Activated T-cell treated with anti-CD3 and anti-CD28 coated beads for 4 hours (primary cell): Measurements from ENCODE around the gene TRPV6.

Source experiments
- DNase-seq: peaks from one replicate; pipeline ENCODE4 v3.0.0-alpha.2; 2020

The TRPV6 gene

DNA sequence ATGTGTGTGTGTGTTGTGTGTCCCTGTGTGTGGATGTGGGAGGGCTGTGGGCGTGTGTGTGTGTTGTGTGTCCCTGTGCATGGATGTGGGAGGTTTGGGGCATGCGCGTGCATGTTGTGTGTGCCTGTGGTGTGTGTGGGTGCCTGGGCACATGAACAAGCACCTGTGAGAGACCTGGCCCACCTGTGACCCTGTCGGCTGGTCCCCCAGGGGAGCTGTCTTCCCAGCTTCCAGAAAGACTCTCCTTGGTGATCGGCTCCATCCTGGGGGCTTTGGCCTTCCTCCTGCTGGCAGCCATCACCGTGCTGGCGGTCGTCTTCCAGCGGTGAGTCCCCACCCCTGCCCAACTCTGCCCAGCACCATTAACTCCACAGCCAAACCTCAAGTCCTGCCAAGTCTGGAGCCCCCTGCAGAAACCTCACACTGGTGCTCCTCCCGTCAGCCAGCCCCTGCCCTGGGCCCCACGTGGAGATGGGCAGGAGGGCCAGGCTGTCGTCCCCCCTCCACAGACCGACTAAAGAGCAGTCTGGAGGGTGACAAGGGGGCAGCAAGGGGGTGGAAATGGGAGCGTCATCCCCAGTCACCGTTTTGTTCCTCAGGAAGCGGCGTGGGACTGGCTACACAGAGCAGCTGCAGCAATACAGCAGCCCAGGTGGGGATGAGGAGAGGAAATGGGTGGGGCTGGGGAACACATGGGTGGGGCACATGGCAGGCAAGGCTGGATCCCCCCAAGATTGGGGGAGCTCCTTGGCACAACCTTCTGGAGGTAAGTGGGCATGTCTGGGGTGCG, 18.0 kb downstream of the TRPV6 start:
- DNase-seq: no peak

DNA sequence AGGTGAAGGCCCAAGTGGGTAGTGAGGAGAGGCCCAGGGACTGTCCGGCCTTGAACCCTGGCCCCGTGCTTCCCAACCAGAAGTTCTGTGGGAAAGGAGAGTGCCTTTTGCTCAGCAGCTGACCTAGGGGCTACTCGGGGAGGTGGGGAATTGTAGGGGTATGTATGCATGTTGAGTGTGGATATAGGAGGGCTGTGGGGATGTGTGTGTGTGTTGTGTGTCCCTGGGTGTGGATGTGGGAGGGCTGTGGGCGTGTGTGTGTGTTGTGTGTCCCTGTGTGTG, 18.5 kb downstream of the TRPV6 start:
- no peak for DNase-seq

DNA sequence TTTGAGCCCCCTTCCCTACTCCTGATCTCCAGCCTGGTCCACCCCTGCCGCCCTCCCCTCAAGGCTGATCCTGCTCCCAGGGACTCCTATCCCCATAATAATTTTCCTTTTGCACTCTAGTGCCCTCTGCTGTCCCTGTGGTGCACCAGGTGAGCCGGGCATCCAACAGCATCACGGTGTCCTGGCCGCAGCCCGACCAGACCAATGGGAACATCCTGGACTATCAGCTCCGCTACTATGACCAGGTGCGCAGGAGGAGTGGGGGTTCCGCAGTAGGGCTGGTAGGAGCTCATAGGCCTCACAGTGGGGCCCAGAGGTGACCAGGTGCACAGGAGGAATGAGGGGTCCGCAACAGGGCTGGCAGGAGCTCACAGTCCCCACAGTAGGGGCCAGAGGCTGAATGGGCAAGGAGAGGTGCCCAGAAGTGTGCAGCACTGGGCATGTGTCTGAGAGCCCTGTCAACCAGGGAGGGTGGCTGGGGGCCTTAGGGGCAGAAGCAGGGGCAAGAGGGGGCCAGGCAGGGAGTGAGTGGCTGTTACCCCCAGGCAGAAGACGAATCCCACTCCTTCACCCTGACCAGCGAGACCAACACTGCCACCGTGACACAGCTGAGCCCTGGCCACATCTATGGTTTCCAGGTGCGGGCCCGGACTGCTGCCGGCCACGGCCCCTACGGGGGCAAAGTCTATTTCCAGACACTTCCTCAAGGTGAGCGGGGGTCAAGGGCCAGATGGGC, 19.0 kb downstream of the TRPV6 start:
- DNase-seq: no peak

DNA sequence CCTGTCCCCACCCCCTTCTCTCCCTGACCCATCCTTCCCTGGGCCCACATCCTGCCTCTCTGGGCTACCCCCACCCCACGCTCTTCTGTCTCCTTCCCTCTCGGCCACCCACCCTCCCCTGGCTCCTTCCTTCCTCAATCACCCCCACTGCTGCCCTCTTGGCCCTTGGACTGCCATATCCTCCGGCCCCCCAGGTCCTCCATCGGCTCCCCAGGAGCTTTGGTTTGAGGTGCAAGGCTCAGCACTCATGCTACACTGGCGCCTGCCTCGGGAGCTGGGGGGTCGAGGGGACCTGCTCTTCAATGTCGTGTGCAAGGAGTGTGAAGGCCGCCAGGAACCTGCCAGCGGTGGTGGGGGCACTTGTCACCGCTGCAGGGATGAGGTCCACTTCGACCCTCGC, 19.8 kb downstream of the TRPV6 start:
- DNase-seq: no peak

DNA sequence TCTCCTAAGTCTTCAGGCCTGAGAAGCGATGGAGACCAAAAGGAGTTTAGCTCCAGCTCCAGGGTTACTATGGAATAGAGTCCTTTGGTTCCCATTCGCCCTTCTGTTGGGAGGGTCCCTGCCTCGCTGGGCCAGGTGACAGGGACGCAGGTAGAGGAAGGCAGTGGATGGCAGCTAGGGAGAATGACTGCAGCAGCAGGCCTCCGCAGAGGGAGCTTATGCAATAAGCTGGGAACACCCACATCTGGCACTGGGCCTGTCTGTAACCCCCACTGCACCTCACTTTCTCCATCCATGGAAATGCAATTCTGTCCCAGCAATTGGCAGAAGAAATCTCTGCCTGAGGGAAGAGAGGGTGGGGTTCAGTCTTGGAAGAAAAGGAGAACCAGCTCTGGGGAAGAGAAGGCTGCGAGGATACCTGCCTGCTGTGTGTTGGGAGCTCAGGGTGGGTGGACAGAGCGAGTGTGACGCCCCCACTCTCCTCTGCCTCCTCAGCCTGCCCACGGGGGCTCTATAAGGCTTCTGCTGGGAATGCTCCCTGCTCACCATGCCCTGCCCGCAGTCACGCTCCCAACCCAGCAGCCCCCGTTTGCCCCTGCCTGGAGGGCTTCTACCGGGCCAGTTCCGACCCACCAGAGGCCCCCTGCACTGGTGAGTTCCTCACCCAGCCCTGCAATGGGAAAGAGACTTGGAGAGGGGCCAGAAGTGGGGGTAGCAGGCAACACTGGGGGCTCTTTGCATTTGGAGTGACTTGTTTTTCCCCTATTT, 20.4 kb downstream of the TRPV6 start:
- DNase-seq: no peak

DNA sequence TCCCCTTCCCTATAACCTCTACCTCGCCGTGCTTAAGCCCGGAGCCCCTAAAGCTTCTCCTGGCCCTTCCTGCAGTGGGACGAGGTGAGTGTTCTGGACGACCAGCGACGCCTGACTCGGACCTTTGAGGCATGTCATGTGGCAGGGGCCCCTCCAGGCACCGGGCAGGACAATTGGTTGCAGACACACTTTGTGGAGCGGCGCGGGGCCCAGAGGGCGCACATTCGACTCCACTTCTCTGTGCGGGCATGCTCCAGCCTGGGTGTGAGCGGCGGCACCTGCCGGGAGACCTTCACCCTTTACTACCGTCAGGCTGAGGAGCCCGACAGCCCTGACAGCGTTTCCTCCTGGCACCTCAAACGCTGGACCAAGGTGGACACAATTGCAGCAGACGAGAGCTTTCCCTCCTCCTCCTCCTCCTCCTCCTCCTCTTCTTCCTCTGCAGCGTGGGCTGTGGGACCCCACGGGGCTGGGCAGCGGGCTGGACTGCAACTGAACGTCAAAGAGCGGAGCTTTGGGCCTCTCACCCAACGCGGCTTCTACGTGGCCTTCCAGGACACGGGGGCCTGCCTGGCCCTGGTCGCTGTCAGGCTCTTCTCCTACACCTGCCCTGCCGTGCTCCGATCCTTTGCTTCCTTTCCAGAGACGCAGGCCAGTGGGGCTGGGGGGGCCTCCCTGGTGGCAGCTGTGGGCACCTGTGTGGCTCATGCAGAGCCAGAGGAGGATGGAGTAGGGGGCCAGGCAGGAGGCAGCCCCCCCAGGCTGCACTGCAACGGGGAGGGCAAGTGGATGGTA, 21.5 kb downstream of the TRPV6 start:
- DNase-seq: no peak

DNA sequence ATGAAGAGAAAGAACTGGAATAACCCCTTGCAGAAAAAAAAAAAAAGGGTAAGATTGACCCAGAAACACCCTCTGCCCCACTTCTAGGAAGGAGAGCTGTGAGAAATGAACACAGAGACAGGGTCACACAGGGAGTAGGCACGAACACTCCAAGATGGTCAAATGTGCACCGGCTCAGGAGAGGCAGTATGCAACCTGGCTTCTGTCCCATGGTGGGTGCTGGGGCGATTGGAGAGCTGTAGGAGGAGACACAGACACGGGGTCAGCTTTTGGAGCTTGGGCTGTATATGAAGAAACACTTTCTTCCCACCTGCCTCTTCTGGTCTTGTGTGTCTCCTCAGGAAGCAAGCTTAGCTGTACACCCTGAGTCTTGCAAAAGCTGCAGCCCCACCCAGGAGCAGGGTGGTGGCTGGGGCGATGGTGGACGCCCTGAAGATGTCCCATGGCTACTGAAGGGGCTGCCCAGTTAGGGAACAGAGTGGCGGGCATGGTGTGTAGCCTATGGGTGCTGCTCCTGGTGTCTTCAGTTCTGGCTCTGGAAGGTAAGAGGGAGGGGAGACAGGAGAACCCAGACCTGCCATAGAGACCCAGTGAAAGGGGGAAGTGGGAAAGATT, 22.7 kb downstream of the TRPV6 start:
- no peak for DNase-seq

DNA sequence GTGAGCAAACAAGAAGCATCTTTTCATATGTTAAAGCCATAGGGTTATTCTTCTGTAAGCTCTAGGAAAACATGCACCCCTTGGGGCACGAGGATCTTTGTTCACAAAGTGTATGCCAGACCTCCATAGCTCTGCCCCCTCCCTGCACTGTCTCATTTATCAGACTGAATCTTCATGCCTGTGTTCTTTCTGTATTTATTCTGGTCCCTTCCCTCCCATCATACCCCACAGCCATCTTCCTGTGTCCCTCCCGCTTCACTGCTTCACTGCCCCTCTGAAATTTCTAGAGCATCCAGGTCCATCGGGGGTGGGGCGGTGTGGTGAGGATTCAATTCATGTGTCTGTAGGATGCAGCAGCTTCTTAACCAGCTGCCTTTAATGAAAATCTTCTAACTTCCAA, 23.2 kb downstream of the TRPV6 start:
- DNase-seq: no peak

DNA sequence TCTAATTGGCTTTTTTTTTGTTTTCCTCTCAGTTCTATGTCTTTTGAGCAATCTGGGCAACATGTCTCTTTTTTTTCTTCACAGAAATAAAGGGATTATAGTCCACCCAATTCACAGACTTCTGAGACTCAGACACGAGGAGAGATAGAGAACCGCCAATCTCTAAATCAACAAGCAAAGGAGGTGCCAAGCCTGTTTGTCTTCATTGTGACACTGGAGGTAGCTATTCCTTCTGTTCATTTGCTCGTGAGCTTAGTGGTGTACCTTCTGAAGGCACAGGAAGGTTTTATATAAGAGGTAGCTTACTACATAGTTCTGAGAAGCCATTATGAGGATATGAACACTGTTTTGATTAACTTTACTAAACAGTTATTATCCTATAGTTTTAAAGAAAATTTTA, 24.6 kb downstream of the TRPV6 start:
- DNase-seq: no peak

DNA sequence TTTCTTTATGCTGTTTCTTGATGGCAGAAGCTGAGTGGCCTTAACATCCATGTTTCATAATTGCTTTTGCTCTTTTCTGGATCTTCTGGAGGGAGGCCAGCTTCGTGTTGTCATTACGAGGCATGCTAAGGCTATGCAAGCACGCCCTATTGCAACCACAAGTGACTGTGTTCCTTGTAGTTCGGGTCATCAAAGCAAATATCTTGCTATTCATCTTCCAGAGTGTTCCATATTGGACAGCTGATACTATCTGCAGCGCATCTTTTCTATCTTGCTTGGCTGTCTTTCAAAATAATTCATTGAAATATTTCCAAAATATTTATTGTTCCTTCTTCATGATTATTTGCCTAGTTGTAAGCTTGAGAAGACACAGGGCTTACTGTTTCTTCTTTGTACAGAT, 25.7 kb downstream of the TRPV6 start:
- no peak for DNase-seq

DNA sequence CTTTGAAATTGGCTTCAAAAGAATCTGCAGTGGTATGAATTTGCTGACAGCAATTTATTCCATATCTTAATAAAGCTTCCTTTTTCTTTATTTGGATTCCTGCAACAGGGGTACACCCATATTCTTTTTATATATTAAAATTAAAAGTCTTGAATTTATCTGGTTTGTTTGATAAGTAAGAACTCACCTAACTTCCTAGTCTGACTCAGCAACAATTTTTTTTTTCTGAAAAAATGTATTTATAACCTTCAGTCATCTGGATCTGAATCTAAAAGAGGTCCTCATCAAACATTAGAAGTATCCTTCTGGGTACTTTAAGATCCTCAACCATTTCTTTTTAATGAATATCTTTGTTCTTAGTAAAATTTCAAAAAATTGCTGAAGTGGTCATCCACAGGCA, 26.1 kb downstream of the TRPV6 start:
- DNase-seq: no peak

DNA sequence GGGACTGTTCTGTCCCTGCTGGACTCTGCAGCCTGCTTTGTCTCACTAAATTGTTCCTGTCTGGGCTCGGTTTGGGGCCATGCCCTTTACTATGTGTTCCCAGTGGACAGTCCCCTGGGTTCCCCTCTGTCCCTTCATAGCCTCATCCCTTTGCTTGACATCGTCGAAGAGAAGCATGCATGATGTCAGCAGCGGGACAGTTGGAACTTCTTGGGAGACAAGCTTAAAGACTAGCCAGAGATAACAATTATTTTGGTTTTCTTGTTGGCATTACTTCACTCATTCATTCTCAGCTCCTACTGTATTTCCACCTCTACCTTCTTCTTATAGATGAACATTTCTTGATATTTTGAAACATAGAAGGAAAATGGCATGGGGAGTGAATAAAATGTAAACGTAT, 27.9 kb downstream of the TRPV6 start:
- no peak for DNase-seq

DNA sequence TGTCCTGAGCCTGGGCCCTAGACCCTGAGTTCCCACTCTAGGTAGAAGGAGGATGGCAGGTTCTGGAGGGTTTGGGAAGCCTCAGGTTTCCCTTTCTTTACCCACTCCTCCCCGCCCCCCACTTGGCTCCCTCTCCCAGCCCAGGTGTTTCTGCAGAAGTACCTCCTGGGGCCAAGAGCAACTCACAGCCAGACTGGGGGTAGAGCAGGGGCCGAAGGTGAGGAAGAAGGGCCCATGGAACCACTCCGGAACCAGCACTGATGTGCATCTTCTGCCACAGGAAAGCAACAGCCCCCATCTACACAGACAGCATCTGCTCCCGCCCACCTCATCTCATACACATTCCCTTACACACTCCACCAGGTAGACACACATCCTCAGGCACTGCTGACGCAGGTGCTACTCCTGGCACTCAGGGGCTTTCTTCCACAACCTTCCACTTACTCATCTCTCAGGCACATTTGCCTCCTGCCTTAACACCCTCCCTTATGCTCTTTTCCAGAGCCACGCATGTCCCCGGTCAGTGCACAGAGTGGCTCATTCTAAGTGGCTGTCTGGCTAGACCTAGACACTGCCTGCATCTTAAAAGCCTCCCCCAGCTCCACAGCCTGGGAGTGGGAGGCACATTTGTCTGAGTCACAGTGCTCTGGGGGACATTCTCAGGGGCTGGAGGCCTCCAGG, 28.8 kb downstream of the TRPV6 start:
- DNase-seq: no peak

DNA sequence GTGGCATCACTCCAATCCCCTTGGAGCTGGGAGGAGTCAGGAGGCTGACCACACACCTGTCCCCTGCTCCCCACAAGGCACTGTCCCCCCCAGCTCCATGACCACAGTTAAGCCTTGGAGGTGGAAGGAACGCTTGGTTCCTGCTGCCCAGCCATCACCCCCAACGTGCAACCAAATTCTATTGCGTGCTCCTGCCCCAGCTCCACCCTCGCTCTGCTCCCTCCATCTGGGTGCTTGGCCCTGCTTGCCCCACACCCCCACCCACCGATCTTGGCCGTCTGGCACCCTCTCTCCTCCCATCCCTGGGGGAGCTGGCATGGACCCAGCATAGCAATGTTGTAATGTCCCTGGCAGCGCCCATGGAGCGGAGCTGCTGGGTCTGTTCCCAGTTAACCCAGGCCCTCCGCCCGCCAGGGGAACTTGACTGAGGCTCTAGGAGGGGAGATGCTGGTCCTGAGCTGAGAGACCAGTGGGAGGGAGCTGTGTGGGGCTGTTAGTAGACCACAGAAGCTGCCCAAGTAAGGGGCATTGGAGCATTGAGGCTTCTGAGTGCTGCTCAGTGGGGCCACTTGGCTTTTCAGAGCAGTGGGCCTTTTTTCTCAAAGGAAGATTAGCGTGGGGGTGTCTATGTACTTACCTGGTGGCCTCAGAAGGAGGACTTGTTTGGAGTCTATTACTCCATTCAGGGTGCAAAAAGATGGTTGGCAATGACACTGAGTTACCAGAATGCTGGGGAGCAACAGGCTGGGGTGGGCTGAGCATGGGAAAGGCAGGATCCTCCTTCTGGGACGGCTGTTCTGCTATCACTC, 29.6 kb downstream of the TRPV6 start:
- no peak for DNase-seq

DNA sequence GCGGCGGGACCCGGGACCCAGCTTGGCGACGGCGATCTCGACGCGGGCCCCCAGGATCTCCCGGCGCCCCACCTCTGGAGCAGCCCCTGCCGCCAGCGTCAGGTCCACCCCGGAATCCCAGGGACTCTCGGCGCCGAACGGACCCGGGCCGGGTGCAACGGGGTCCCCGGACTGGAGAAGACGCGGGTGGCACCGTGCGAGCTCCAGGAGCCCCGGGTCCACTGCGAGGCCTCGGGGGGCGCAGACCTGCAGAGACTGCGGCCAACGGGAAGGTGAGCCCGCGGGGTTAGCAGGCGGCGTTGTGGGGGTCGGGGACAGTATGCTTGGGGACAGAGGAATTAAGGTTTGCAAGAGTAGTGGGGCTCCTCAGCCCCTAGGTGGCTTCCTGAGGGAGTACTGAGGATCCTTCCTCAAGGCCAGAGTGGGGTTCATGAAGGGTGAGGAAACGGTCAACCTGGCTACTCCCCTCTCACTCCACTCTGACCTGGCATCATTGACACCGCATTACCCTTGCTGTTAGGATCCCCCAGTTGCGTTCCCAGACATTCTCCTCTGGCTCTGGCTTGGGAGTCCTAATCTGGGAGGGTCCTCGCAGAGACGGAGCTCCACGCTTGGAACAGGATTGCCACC, 30.3 kb downstream of the TRPV6 start:
- no peak for DNase-seq

DNA sequence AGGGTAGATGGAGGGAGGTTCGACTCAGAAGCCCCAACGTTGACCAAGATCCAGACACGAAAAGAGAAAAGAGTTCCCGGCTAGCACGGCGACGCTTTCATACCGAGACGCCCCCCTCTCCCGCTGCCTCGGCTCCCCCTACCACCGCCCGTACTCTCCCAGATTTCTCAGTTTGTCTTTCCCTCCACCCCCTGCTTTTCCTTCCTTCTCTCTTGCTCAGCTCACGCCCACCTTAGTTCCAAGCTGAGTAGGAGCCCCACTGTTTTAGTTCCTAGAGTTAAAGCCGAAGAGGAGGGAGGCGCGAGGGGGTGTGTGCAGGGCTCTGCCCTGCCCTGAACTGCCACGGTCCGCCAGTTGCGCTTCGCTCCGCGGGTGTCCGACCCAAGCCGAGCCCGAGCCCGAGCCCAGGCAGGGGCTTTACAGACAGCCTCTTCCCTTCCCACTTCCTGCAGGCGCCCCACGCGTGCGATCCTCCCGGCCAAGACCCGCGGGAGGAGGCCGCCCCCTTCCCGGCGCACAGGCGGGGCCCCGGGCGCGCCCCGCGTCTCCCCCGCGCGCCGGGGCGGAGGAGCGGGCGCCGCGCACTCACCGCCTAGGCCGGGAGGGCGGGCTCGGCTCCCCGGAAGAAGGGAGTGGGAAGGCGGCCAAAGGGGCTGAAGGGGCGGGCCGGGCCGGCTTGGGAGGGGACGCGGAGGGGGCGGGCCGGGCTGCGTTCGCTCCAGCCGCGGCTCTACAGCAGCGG, 31.0 kb downstream of the TRPV6 start, which contains the start of gene EPHB6:
TSS of gene EPHB6 (plus strand) at position 705 of the 742 bp plus-strand sequence. CDS start 8,152 bp downstream, outside the sequence.
- DNase-seq: peak; percentile 28

DNA sequence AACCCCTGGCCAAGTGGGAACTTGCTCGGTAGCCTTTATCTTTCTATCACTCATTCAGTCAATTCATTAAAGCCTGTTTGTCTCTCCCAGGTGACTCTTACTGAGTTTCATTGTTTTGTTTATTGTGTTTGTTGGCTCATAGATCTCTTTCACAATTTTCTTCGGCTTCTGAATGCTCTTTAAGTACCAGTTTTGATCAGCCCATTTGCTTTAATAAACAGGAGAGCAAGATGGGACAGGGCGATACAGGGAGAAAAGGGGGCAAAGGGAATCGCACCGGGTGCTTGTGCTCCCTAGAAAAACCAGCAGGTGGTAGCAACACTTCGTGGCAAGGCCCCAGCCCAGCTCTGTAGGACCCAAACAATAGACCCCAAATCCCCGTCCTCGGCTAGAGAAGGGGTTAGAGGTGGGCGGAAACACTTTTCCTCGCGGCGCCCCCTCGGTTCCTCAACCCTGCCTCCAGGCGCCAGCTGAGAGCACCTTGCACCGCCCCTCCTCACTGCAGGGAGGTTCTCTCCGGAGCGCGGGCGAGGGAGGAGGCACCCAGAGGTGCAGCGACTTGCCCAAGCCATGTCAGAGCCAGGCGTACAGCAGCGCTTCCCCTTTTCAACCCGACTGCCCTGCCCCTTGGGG, 31.7 kb downstream of the TRPV6 start:
- DNase-seq: peak; percentile 47

DNA sequence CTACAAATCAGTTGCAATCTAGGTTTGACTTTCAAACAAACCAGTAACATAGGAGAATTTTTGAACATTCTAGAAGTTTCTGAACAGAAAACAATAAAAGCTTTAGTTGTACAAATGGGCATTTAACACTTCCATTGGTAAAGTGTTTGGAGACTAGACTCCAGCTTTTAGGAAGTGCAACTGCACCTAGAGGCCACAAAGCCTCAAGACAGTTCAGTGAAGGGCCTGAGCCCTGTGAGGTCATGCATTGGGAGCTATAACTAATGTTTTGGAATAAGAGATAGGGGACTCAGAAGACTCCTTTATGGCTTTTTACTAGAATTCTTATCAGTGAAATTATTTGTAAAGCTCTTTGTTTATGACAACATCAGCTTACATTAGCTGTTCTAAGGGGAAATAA, 33.6 kb downstream of the TRPV6 start:
- no peak for DNase-seq

DNA sequence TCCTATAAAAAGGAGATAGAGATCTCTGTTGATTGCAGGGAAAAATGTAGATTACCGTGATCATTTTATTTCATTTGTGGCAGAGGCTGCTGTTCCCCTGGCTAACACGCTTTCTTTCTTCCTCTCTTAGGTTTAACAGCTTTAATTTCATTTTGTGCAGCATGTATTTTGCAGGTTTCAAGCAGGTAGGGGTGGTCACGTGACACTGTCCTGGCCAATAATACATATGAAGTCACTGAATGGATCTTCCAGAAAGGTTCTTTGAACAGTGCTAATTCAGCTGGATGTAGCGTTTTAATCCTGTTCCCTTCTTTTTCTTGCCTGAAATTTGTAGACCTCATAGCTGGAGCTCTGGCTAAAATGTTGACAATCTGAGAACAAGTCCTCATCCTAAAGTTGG, 34.3 kb downstream of the TRPV6 start:
- DNase-seq: no peak
